Astrocyte of the spinal cord (primary cell): Measurements from ENCODE around the gene GPRC5C.

Experiments used
- DNase-seq: peaks from one replicate; pipeline ENCODE4 v3.0.0; 2011; ENCODE audit warnings: low read depth, low spot score
- H3K4me3 ChIP-seq: 2 replicates; pipeline ENCODE4 v1.5.1; 2011; ENCODE audit warnings: low read depth, mild to moderate bottlenecking, low read length, moderate library complexity
- in situ Hi-C: cut with HindIII; loops from 2 replicates; pipeline ENCODE4 v1.10.0; 2017; ENCODE audit warnings: low sequenced_read_pairs
- TF ChIP-seq, protein P1 (sequence below): IDR thresholded peaks from 2 replicates; pipeline ENCODE4 v1.5.1; 2012; ENCODE audit warnings: low read depth, mild to moderate bottlenecking, low read length, inconsistent platforms

Gene GPRC5C

GRCh38 chr17:74415608-74416396 lies 16.1 kb upstream of the GPRC5C start:
- DNase-seq = no peak
- TF ChIP-seq, protein P1, sequence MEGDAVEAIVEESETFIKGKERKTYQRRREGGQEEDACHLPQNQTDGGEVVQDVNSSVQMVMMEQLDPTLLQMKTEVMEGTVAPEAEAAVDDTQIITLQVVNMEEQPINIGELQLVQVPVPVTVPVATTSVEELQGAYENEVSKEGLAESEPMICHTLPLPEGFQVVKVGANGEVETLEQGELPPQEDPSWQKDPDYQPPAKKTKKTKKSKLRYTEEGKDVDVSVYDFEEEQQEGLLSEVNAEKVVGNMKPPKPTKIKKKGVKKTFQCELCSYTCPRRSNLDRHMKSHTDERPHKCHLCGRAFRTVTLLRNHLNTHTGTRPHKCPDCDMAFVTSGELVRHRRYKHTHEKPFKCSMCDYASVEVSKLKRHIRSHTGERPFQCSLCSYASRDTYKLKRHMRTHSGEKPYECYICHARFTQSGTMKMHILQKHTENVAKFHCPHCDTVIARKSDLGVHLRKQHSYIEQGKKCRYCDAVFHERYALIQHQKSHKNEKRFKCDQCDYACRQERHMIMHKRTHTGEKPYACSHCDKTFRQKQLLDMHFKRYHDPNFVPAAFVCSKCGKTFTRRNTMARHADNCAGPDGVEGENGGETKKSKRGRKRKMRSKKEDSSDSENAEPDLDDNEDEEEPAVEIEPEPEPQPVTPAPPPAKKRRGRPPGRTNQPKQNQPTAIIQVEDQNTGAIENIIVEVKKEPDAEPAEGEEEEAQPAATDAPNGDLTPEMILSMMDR = no peak
- H3K4me3 ChIP-seq = no peak overlapping the region
- in situ Hi-C loops = no loop called here

GRCh38 chr17:74417178-74418045 lies 14.5 kb upstream of the GPRC5C start:
- TF ChIP-seq, protein P1 = no peak
- in situ Hi-C loops = no loop called here
- DNase-seq = no peak
- no peak overlapping the region for H3K4me3 ChIP-seq

GRCh38 chr17:74419928-74420411 lies 11.9 kb upstream of the GPRC5C start:
- in situ Hi-C loops = no loop called here
- TF ChIP-seq, protein P1 = no peak
- no peak overlapping the region for H3K4me3 ChIP-seq
- no peak for DNase-seq

DNA sequence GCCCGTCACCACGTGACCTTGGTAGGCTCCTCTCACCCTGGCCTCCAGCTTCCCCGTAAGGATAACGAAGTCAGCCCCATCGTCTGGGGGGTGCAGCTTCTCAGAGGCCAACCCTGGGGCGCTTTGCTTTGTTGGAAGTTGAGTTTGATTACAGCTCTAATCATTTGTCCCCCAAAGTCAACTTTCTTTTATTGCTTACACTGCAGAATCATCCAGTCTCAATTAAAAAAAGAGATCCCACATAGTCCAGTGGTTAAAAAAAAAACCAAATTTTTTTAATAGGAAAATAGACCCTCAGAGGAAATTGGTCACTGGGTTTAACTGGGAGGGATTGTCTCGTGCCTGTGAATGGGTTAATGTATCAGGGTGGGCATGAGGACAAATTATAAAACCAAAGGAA lies 7.8 kb upstream of the GPRC5C start:
- no peak overlapping the region for H3K4me3 ChIP-seq
- in situ Hi-C loops = no loop called here
- no peak for DNase-seq
- TF ChIP-seq, protein P1 = no peak

- no peak overlapping the region for H3K4me3 ChIP-seq
- TF ChIP-seq, protein P1 = no peak
- in situ Hi-C loops = no loop called here
- no peak for DNase-seq
These were observed 7.2 kb upstream of the GPRC5C start for GRCh38 chr17:74424657-74425056.

GRCh38 chr17:74426551-74427047 lies 5.3 kb upstream of the GPRC5C start:
- TF ChIP-seq, protein P1 = no peak
- no peak overlapping the region for H3K4me3 ChIP-seq
- no peak for DNase-seq
- in situ Hi-C loops = no loop called here
